GM12874 (cell line): ENCODE data around the gene ZBTB25.

Experiments used
- CTCF ChIP-seq: IDR thresholded peaks from 2 replicates; pipeline ENCODE4 v1.5.1; 2011; ENCODE audit warnings: low read depth, mild to moderate bottlenecking, control low read depth, low read length, moderate library complexity; ENCODE audit not compliant: insufficient read depth

Gene ZBTB25

GRCh38 chr14:64491637-64492036, 12.0 kb downstream of the ZBTB25 start:
- no peak for TF ChIP-seq CTCF

GRCh38 chr14:64488590-64489099, 15.0 kb downstream of the ZBTB25 start:
- no peak for TF ChIP-seq CTCF

- TF ChIP-seq CTCF = no peak
Observed at GRCh38 chr14:64478634-64479250, 24.9 kb downstream of the ZBTB25 start.

- TF ChIP-seq CTCF = no peak
Observed at GRCh38 chr14:64476438-64476837, 27.2 kb downstream of the ZBTB25 start.

GRCh38 chr14:64475585-64476273, 27.9 kb downstream of the ZBTB25 start:
- no peak for TF ChIP-seq CTCF

- TF ChIP-seq CTCF = no peak
Observed at GRCh38 chr14:64474698-64475097, 28.9 kb downstream of the ZBTB25 start.

- TF ChIP-seq CTCF = no peak
Observed at GRCh38 chr14:64474041-64474440, 29.6 kb downstream of the ZBTB25 start.
